Measurements from ENCODE around the gene NLN.
"Not testable (repeated sequence)": the region's sequence is repeated elsewhere in the genome, so short reads cannot be mapped to it uniquely, and the experiment has no call there.

NLN gene

GRCh38 chr5:65832152-65832551, 110.1 kb downstream of the NLN start:
- DNase-seq (ENCODE audit: low read depth) = no peak

GRCh38 chr5:65832603-65833228, 110.7 kb downstream of the NLN start:
- DNase-seq (ENCODE audit: low read depth) = no peak

GRCh38 chr5:65833780-65834179, 111.8 kb downstream of the NLN start:
- no peak for DNase-seq (ENCODE audit: low read depth)

DNA sequence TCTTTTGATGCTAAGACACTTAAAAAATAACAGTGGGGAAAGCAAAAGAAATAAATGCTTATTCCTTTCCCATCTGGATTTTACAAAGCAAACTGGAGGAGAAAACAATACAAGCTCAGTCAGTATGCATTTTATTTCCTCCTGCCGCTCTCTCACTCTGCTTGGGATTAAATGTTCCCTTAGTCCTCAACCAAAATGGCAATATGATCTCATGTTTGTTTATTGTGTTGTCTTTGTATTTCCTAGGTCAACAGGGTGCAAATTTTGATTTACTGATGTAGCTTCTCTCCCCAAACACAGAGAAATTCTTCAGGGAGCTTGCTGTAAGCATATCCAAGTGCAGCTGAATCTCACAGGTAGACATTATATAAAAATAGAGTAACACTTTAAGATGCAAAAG, 112.3 kb downstream of the NLN start:
- DNase-seq (ENCODE audit: low read depth) = no peak

- DNase-seq (ENCODE audit: low read depth) = no peak
These were observed 113.2 kb downstream of the NLN start for GRCh38 chr5:65835191-65835590.

DNA sequence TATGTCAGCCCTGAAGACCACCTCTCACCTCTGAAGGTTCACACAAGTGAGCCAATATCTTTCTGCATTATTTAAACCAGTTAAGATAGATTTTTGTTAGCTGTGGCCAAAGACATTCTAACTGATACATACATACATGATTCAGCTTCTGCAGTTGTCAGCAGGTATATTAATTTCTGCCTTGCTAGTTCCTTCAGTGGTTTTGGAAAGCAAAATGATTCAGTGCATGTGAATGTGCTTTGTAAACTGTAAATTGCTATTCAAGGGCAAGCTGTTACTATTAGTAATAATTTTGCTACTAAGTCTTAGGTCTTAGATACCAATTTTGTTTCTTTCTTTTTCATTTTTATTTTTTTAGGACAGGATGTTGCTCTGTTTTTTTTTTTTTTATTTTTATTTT, 115.1 kb downstream of the NLN start:
- no peak for DNase-seq (ENCODE audit: low read depth)

DNA sequence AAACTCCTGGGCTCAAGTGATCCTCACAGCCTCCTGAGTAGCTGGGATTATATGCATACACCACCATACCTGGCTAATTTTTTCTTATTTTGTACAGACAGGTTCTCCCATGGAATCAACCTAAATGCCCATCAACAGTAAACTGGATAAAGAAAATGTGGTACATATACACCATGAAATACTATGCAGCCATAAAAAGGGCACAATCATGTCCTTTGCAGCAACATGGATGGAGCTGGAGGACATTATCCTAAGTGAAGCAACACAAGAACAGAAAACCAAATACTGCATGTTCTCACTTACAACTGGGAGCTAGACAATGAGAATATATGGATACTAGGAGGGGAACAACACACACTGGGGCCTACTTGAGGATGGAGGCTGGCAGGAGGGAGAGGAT, 117.2 kb downstream of the NLN start:
- DNase-seq (ENCODE audit: low read depth) = not testable (repeated sequence)

- DNase-seq (ENCODE audit: low read depth) = no peak
These were observed 118.1 kb downstream of the NLN start for GRCh38 chr5:65840071-65840470.

GRCh38 chr5:65844763-65845162, 122.8 kb downstream of the NLN start:
- DNase-seq (ENCODE audit: low read depth) = not testable (repeated sequence)

- DNase-seq (ENCODE audit: low read depth) = no peak
These were observed 124.1 kb downstream of the NLN start for GRCh38 chr5:65846101-65846500.

- not testable (repeated sequence) for DNase-seq (ENCODE audit: low read depth)
These were observed 125.0 kb downstream of the NLN start for GRCh38 chr5:65847019-65847418.

DNA sequence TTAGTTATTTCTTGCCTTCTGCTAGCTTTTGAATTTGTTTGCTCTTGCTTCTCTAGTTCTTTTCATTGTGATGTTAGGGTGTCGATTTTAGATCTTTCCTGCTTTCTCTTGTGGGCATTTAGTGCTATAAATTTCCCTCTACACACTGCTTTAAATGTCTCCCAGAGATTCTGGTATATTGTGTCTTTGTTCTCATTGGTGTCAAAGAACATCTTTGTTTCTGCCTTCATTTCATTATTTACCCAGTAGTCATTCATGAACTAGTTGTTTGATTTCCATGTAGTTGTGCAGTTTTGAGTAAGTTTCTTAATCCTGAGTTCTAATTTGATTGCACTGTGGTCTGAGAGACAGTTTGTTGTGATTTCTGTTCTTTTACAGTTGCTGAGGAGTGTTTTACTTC, 127.9 kb downstream of the NLN start:
- not testable (repeated sequence) for DNase-seq (ENCODE audit: low read depth)

DNA sequence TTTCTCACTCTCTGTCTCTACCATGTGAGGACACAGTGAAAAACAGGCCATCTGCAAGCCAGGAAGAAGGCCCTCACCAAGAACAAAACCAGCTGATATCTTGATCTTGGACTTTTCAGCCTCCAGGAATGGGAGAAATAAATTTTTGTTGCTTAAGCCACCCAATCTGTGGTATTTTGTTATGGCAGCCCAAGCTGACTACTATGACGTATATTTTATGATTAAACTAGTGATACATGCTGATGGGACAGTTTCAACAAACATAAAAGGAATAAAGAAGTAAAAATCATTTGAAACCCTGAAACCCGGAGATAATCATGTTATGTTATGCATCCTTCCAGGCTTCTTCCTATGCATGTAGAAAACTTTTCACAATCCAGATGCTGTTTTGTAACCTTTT, 132.9 kb downstream of the NLN start:
- DNase-seq (ENCODE audit: low read depth) = no peak

GRCh38 chr5:65855766-65856315, 133.8 kb downstream of the NLN start:
- DNase-seq (ENCODE audit: low read depth) = no peak

DNA sequence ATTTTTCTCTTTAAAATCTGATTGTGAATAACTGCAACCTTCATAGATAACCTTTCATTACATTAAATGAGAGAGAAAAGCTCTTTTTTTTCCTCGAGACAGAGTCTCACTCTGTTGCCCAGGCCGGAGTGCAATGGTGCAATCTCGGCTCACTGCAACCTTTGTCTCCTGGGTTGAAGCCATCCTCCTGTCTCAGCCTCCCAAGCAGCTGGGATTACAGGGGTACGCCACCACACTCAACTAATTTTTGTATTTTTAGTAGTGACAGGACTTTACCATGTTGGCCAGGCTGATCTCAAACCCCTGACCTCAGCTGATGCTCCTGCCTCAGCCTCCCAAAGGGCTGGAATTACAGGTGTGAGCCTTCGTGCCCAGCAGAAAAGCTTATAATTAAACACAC, 134.5 kb downstream of the NLN start:
- no peak for DNase-seq (ENCODE audit: low read depth)

GRCh38 chr5:65858316-65858715, 136.3 kb downstream of the NLN start:
- DNase-seq (ENCODE audit: low read depth) = no peak

GRCh38 chr5:65861830-65862241, 139.8 kb downstream of the NLN start:
- no peak for DNase-seq (ENCODE audit: low read depth)

- no peak for DNase-seq (ENCODE audit: low read depth)
These were observed 140.4 kb downstream of the NLN start for GRCh38 chr5:65862384-65862783.

DNA sequence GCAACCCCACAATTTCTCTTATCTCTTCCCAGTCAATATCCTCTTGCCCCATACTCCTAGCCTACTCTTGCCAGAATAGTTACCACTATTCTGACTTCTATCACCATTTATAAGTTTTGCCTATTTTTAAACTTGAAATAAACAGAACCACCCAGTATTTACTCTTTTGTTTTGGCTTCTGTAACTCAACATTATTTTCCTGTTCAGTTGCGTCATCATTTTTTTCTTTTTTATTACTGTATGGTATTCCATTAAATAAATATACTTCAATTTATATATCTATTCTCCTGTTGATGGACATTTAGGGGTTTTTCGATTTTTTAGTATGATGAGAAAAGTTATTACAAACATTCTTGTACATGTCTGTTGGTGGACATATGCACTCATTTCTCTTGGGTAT, 141.7 kb downstream of the NLN start:
- no peak for DNase-seq (ENCODE audit: low read depth)

DNA sequence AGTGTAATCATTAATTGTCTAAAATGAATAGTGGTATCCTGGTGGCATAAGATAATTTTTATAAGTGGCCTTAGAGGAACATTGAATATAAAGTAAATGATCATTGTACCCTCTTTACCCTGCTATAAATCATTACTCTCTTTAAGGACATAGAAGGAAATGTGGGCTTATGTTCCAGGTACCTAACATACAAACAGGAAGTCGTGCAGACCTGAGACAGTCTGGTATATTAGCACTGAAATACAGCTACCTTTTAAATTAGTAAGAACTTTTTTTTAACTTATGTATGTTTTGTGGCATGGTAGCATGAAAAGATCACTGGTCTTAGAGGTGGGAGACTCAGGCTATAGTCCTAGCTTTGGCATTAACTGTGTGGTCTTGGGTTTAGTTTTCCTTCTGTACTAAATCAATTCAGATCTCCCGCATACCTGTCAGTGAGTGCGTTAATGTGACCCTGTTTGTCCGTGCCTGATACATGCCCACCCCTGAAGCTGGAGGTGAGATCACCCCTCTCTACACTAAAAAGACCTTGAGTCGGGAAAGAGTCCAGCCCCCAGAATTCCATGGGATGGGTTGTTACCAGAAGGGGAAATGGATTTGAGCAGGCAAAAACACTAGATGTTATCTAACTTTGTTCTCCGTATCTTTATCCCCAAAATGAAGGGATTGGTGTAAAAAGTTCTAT, 145.0 kb downstream of the NLN start:
- DNase-seq (ENCODE audit: low read depth) = no peak

DNA sequence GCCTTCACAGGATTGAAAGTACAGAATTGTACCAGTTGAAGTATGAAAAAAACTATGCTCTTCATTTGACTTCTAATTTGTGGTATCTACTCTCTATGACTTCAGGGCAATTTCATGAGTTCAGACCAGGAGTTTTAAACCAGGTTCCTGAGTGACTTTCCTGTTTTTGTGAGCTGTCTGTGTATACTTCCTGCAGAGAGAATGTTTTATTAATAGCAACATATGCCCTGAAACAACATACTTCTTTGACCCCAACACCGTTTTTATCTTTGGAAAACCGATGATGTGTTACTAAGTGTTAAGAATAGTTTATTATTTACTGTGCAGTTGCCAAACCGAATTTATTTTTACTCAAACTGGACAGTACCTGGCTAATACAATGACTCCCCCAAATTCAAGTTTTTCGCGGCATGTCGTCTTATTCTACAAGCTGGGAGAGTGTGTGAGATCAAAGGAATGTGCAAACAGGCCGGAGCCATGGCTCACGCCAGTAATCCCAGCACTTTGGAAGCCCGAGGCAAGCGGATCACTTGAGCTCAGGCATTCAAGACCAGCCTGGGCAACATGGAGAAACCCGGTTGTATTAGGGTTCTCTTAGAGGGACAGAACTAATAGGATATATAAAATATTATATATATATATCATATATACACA, 145.7 kb downstream of the NLN start:
- no peak for DNase-seq (ENCODE audit: low read depth)

- DNase-seq (ENCODE audit: low read depth) = no peak
These were observed 146.5 kb downstream of the NLN start for GRCh38 chr5:65868509-65868908.

- no peak for DNase-seq (ENCODE audit: low read depth)
These were observed 149.2 kb downstream of the NLN start for GRCh38 chr5:65871182-65871581.
